HEK293 (cell line): ENCODE data around the gene INO80B.

Experiments used
- GLI2 ChIP-seq: fragments of 450-650 bp; formaldehyde crosslinking; IDR thresholded peaks from 2 replicates; pipeline ENCODE4; 2017; ENCODE audit warnings: missing biosample characterization, missing genetic modification characterization, low read depth, borderline replicate concordance
- GLIS1 ChIP-seq: fragments of 450-650 bp; formaldehyde crosslinking; IDR thresholded peaks from 2 replicates; pipeline ENCODE4 v1.5.1; 2016; ENCODE audit warnings: missing biosample characterization, missing genetic modification characterization
- MZF1 ChIP-seq: fragments of 450-650 bp; formaldehyde crosslinking; IDR thresholded peaks from 2 replicates; pipeline ENCODE4 v1.5.1; 2017; ENCODE audit warnings: missing biosample characterization, missing genetic modification characterization, borderline replicate concordance
- SP3 ChIP-seq: fragments of 450-650 bp; formaldehyde crosslinking; IDR thresholded peaks from 2 replicates; pipeline ENCODE4 v1.5.1; 2016; ENCODE audit warnings: missing biosample characterization, missing genetic modification characterization
- YY1 ChIP-seq: fragments of 450-650 bp; formaldehyde crosslinking; IDR thresholded peaks from 2 replicates; pipeline ENCODE4 v1.5.1; 2018; ENCODE audit warnings: missing biosample characterization, missing genetic modification characterization
- ZFHX2 ChIP-seq: fragments of 450-650 bp; formaldehyde crosslinking; conservative IDR thresholded peaks from 2 replicates; pipeline ENCODE4 v1.5.1; 2016; ENCODE audit warnings: missing biosample characterization, missing genetic modification characterization
- ZNF10 ChIP-seq: fragments of 450-650 bp; formaldehyde crosslinking; IDR thresholded peaks from 2 replicates; pipeline ENCODE4 v1.5.1; 2017; ENCODE audit warnings: missing biosample characterization, missing genetic modification characterization
- ZNF112 ChIP-seq: fragments of 450-650 bp; formaldehyde crosslinking; IDR thresholded peaks from 2 replicates; pipeline ENCODE4 v1.5.0; 2017; ENCODE audit warnings: missing biosample characterization, missing genetic modification characterization
- ZNF140 ChIP-seq: fragments of 450-650 bp; formaldehyde crosslinking; IDR thresholded peaks from 2 replicates; pipeline ENCODE4 v1.5.1; 2016; ENCODE audit warnings: missing biosample characterization, missing genetic modification characterization
- ZNF174 ChIP-seq: fragments of 450-650 bp; formaldehyde crosslinking; IDR thresholded peaks from 2 replicates; pipeline ENCODE4 v1.5.0; 2017; ENCODE audit warnings: missing biosample characterization, mild to moderate bottlenecking, missing genetic modification characterization
- ZNF2 ChIP-seq: fragments of 450-650 bp; formaldehyde crosslinking; IDR thresholded peaks from 2 replicates; pipeline ENCODE4 v1.5.1; 2016; ENCODE audit warnings: missing biosample characterization, missing genetic modification characterization
- ZNF202 ChIP-seq: fragments of 450-650 bp; formaldehyde crosslinking; IDR thresholded peaks from 2 replicates; pipeline ENCODE4 v1.5.1; 2016; ENCODE audit warnings: missing biosample characterization, missing genetic modification characterization, borderline replicate concordance
- ZNF211 ChIP-seq: fragments of 450-650 bp; formaldehyde crosslinking; IDR thresholded peaks from 2 replicates; pipeline ENCODE4 v1.5.1; 2016; ENCODE audit warnings: low read depth, missing biosample characterization, missing genetic modification characterization
- ZNF239 ChIP-seq: fragments of 450-650 bp; formaldehyde crosslinking; IDR thresholded peaks from 2 replicates; pipeline ENCODE4 v1.5.1; 2016; ENCODE audit warnings: missing biosample characterization, missing genetic modification characterization
- ZNF311 ChIP-seq: fragments of 450-650 bp; formaldehyde crosslinking; IDR thresholded peaks from 2 replicates; pipeline ENCODE4 v1.5.1; 2017; ENCODE audit warnings: missing biosample characterization, missing genetic modification characterization, borderline replicate concordance
- ZNF416 ChIP-seq: fragments of 450-650 bp; formaldehyde crosslinking; IDR thresholded peaks from 2 replicates; pipeline ENCODE4 v1.5.1; 2016; ENCODE audit warnings: missing biosample characterization, missing genetic modification characterization
- ZNF473 ChIP-seq: fragments of 450-650 bp; formaldehyde crosslinking; IDR thresholded peaks from 2 replicates; pipeline ENCODE4 v1.5.1; 2017; ENCODE audit warnings: missing biosample characterization, missing genetic modification characterization
- ZNF48 ChIP-seq: fragments of 450-650 bp; formaldehyde crosslinking; IDR thresholded peaks from 2 replicates; pipeline ENCODE4 v1.5.1; 2016; ENCODE audit warnings: missing biosample characterization, missing genetic modification characterization
- ZNF501 ChIP-seq: fragments of 450-650 bp; formaldehyde crosslinking; IDR thresholded peaks from 2 replicates; pipeline ENCODE4 v1.5.1; 2016; ENCODE audit warnings: missing biosample characterization, missing genetic modification characterization
- ZNF555 ChIP-seq: fragments of 450-650 bp; formaldehyde crosslinking; conservative IDR thresholded peaks from 2 replicates; pipeline ENCODE4 v1.5.1; 2017; ENCODE audit warnings: missing biosample characterization, mild to moderate bottlenecking, missing genetic modification characterization, inconsistent platforms
- ZNF596 ChIP-seq: fragments of 450-650 bp; IDR thresholded peaks from 2 replicates; pipeline ENCODE4 v1.5.0; 2018; ENCODE audit warnings: missing biosample characterization, mild to moderate bottlenecking, missing genetic modification characterization, moderate library complexity
- ZNF843 ChIP-seq: fragments of 450-650 bp; formaldehyde crosslinking; IDR thresholded peaks from 2 replicates; pipeline ENCODE4 v1.5.1; 2016; ENCODE audit warnings: missing biosample characterization, missing genetic modification characterization
- ZSCAN16 ChIP-seq: fragments of 450-650 bp; formaldehyde crosslinking; IDR thresholded peaks from 2 replicates; pipeline ENCODE4 v1.5.1; 2016; ENCODE audit warnings: missing biosample characterization, missing genetic modification characterization
- TF ChIP-seq, protein P1 (sequence below): fragments of 450-650 bp; formaldehyde crosslinking; IDR thresholded peaks from 2 replicates; pipeline ENCODE4 v1.5.1; 2016; ENCODE audit warnings: missing biosample characterization, missing genetic modification characterization
- TF ChIP-seq, protein P2 (sequence below): fragments of 450-650 bp; formaldehyde crosslinking; IDR thresholded peaks from 2 replicates; pipeline ENCODE4 v1.5.1; 2016; ENCODE audit warnings: missing biosample characterization, missing genetic modification characterization, borderline replicate concordance
- TF ChIP-seq, protein P3 (sequence below): fragments of 450-650 bp; formaldehyde crosslinking; IDR thresholded peaks from 2 replicates; pipeline ENCODE4 v1.5.1; 2016; ENCODE audit warnings: missing biosample characterization, missing genetic modification characterization
- TF ChIP-seq, protein P4 (sequence below): fragments of 450-650 bp; formaldehyde crosslinking; conservative IDR thresholded peaks from 2 replicates; pipeline ENCODE4 v1.5.1; 2016; ENCODE audit warnings: low read depth, missing biosample characterization, missing genetic modification characterization
- TF ChIP-seq, protein P5 (sequence below): fragments of 450-650 bp; formaldehyde crosslinking; IDR thresholded peaks from 2 replicates; pipeline ENCODE4 v1.5.1; 2017; ENCODE audit warnings: missing biosample characterization, missing genetic modification characterization
- TF ChIP-seq, protein P6 (sequence below): fragments of 450-650 bp; formaldehyde crosslinking; IDR thresholded peaks from 2 replicates; pipeline ENCODE4 v1.5.1; 2016; ENCODE audit warnings: missing biosample characterization, missing genetic modification characterization

INO80B gene

DNA sequence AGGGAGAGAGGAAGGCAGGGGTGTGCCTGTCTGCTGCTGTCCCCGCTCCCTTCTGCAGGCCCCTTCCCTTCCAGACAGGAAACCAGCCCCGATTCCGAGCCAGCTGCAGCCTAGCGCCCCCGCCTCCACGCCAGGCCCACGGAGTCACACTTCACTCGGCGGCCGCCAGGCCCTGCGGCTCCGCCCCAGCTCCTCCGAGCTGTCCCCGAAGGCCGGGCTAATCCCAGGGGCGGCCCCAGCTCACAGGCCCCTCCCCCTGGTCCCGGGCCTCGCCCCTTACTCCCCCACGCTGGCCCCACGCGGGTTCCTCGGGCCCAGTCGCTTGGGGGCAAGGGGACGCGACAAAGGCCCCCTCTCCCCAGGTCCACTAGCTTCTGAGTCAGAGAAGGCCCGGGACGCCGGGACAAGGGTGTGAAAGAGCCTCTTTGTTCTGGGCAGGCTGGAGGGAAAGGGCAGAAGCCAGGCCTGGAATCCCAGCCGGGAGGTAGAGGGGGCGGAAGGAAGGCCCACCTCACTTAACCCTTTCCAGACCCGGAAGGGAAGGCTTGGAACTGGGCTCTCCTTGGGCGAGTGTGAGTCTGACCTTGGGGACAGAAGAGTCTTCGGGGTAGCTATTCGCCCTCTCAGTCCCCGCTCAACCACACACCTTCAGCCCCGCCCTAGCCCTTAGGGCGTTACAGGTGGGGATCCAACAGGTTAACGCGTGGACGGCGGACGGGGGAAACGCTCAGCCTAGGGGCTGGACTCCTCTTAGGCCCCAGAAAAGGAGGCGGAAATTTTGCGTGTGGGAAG, 14.3 kb upstream of the INO80B start (continued):
- TF ChIP-seq ZSCAN16 (no peak), ZNF112 (tag by site-specific recombination) (no peak), ZNF843 (tag by site-specific recombination) (peak; percentile 53; the same call in 1 of the 2 replicates), ZNF501 (peak; percentile 78), ZNF10 (tag by site-specific recombination) (no peak), ZNF140 (tag by site-specific recombination) (no peak), YY1 (no peak), ZNF202 (no peak), GLIS1 (tag by site-specific recombination) (peak; percentile 88), ZNF2 (tag by site-specific recombination) (no peak), MZF1 (no peak), ZNF555 (tag by site-specific recombination) (no peak), ZNF48 (tag by site-specific recombination) (no peak), ZNF473 (tag by site-specific recombination) (no peak), ZNF416 (tag by site-specific recombination) (no peak), ZNF596 (tag by site-specific recombination) (no peak), ZFHX2 (tag by site-specific recombination) (peak; percentile 85), ZNF211 (tag by site-specific recombination) (no peak), GLI2 (tag by site-specific recombination) (no peak), ZNF239 (tag by site-specific recombination) (no peak), ZNF174 (no peak), SP3 (tag by site-specific recombination) (peak; percentile 95), ZNF311 (no peak)
- TF ChIP-seq, protein P1, sequence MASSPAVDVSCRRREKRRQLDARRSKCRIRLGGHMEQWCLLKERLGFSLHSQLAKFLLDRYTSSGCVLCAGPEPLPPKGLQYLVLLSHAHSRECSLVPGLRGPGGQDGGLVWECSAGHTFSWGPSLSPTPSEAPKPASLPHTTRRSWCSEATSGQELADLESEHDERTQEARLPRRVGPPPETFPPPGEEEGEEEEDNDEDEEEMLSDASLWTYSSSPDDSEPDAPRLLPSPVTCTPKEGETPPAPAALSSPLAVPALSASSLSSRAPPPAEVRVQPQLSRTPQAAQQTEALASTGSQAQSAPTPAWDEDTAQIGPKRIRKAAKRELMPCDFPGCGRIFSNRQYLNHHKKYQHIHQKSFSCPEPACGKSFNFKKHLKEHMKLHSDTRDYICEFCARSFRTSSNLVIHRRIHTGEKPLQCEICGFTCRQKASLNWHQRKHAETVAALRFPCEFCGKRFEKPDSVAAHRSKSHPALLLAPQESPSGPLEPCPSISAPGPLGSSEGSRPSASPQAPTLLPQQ, result peak; percentile 81
- TF ChIP-seq, protein P2, sequence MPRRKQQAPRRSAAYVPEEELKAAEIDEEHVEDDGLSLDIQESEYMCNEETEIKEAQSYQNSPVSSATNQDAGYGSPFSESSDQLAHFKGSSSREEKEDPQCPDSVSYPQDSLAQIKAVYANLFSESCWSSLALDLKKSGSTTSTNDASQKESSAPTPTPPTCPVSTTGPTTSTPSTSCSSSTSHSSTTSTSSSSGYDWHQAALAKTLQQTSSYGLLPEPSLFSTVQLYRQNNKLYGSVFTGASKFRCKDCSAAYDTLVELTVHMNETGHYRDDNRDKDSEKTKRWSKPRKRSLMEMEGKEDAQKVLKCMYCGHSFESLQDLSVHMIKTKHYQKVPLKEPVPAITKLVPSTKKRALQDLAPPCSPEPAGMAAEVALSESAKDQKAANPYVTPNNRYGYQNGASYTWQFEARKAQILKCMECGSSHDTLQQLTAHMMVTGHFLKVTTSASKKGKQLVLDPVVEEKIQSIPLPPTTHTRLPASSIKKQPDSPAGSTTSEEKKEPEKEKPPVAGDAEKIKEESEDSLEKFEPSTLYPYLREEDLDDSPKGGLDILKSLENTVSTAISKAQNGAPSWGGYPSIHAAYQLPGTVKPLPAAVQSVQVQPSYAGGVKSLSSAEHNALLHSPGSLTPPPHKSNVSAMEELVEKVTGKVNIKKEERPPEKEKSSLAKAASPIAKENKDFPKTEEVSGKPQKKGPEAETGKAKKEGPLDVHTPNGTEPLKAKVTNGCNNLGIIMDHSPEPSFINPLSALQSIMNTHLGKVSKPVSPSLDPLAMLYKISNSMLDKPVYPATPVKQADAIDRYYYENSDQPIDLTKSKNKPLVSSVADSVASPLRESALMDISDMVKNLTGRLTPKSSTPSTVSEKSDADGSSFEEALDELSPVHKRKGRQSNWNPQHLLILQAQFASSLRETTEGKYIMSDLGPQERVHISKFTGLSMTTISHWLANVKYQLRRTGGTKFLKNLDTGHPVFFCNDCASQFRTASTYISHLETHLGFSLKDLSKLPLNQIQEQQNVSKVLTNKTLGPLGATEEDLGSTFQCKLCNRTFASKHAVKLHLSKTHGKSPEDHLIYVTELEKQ, result no peak
- TF ChIP-seq, protein P3, sequence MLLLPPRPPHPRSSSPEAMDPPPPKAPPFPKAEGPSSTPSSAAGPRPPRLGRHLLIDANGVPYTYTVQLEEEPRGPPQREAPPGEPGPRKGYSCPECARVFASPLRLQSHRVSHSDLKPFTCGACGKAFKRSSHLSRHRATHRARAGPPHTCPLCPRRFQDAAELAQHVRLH (tag by site-specific recombination), result peak; percentile 66
- TF ChIP-seq, protein P4, sequence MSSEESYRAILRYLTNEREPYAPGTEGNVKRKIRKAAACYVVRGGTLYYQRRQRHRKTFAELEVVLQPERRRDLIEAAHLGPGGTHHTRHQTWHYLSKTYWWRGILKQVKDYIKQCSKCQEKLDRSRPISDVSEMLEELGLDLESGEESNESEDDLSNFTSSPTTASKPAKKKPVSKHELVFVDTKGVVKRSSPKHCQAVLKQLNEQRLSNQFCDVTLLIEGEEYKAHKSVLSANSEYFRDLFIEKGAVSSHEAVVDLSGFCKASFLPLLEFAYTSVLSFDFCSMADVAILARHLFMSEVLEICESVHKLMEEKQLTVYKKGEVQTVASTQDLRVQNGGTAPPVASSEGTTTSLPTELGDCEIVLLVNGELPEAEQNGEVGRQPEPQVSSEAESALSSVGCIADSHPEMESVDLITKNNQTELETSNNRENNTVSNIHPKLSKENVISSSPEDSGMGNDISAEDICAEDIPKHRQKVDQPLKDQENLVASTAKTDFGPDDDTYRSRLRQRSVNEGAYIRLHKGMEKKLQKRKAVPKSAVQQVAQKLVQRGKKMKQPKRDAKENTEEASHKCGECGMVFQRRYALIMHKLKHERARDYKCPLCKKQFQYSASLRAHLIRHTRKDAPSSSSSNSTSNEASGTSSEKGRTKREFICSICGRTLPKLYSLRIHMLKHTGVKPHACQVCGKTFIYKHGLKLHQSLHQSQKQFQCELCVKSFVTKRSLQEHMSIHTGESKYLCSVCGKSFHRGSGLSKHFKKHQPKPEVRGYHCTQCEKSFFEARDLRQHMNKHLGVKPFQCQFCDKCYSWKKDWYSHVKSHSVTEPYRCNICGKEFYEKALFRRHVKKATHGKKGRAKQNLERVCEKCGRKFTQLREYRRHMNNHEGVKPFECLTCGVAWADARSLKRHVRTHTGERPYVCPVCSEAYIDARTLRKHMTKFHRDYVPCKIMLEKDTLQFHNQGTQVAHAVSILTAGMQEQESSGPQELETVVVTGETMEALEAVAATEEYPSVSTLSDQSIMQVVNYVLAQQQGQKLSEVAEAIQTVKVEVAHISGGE, result peak; percentile 60
- TF ChIP-seq, protein P5, sequence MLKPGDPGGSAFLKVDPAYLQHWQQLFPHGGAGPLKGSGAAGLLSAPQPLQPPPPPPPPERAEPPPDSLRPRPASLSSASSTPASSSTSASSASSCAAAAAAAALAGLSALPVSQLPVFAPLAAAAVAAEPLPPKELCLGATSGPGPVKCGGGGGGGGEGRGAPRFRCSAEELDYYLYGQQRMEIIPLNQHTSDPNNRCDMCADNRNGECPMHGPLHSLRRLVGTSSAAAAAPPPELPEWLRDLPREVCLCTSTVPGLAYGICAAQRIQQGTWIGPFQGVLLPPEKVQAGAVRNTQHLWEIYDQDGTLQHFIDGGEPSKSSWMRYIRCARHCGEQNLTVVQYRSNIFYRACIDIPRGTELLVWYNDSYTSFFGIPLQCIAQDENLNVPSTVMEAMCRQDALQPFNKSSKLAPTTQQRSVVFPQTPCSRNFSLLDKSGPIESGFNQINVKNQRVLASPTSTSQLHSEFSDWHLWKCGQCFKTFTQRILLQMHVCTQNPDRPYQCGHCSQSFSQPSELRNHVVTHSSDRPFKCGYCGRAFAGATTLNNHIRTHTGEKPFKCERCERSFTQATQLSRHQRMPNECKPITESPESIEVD (tag by site-specific recombination), result no peak
- TF ChIP-seq, protein P6, sequence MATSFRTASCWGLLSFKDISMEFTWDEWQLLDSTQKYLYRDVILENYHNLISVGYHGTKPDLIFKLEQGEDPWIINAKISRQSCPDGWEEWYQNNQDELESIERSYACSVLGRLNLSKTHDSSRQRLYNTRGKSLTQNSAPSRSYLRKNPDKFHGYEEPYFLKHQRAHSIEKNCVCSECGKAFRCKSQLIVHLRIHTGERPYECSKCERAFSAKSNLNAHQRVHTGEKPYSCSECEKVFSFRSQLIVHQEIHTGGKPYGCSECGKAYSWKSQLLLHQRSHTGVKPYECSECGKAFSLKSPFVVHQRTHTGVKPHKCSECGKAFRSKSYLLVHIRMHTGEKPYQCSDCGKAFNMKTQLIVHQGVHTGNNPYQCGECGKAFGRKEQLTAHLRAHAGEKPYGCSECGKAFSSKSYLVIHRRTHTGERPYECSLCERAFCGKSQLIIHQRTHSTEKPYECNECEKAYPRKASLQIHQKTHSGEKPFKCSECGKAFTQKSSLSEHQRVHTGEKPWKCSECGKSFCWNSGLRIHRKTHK (tag by site-specific recombination), result no peak
